ENCODE measurements around the gene DRG1.

- TF ChIP-seq CTCF (IDR thresholded peaks at IDR 0.05) (no peak), POLR2A (IDR thresholded peaks at IDR 0.05) (no peak)
These were observed 39.4 kb upstream of the DRG1 start for GRCh38 chr22:31360029-31360428.

Data from Peyer's patch (tissue), 4 donors.